HG03571 (cell line): Measurements from ENCODE around the gene UBA1.

Source experiments
- ATAC-seq: cut with Tn5 transposase; IDR thresholded peaks from one replicate; pipeline ENCODE4 v1.9.1; 2021; ENCODE audit not compliant: unreplicated experiment

UBA1 gene

DNA sequence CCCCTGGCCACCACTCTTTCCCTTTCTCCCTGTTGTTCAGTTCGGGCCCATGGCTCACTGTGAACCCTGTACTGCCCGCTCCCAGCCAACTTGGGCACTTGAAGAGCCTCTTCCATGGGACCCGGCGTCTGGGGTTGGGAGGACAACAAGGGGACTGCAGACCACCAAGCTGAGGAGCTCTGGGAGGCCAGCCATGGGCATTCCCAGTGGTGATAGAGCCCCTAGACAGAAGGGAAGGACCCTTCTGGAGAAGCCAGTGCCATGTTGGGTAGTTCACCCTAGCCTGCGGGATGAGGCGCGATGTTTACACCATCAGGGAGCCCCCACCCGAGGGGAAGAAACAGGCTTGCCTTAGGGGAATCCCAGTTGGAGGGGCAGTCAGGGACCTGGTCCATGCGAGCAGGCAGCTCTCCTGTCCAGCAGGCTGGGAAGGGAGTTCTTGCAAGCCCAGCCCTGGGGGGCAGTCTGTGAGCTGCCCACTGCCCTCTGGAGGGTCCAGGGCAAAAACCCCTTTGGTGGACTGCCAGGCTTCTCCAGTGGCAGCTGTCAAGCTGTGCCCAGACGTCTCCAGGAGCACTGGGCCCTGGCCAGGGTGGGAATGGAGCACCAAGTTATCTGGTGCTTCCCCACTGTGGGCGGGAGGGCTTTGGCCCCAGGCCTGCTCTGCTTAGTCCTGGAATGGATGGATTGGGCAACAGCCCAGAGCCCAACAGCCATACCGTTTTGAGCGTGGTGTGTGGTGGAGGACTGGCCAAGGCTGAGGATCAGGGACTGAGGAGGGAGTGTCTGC, 23.7 kb upstream of the UBA1 start:
- no peak for ATAC-seq

DNA sequence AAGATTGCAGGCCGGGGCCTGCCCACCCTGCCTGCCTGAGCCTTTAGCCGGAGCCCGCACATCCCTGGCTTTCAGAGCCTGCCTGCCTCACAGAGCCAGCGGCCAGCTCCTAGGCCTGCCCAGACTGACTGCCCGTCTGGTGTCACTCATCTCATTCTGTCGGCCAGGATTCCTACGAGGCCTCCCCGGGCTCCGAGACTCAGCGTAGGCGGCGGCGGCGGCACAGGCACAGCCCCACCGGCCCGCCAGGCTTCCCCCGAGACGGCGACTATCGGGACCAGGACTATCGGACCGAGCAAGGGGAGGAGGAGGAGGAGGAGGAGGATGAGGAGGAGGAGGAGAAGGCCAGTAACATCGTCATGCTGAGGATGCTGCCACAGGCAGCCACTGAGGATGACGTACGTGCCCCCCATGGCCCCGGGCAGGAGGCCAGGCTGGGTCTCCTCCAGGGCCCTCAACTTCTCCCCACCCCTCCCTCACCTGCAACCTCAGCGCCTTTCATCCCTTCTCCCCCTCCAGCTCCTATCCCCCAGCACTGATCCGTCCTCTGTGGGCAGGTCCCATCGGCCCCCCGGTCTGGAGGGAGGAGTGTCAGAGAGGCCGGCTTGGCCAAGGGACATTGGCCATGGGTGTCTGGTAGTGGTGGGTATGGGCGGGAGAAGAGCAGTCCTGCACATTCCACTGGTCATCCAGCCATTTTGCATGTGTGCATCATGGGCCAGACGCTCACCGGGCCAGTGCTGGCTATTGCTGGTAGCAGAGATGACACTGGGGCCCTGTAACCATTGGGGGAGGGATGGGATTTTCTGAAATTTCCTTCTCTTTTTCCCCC, 22.6 kb upstream of the UBA1 start:
- ATAC-seq = no peak

DNA sequence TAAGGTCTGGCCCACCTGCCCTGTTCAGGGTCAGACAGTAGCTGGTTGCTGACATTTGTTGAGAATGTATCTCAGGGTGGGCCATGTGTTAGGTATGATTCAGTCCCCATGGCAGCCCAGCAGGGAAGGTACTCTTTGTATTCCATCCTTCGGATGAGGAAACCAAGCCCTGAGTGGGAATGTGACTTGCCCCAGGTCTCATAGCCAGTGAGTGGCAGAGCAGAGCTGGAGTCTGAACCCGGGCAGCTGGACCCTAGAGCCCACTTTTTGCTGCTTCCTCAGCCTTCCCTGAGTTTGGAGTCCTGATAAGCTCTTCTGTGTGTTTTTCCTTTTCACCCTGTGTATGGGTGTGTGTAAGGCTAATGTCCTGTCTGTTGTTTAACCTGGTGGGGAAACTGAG, 21.6 kb upstream of the UBA1 start:
- no peak for ATAC-seq

DNA sequence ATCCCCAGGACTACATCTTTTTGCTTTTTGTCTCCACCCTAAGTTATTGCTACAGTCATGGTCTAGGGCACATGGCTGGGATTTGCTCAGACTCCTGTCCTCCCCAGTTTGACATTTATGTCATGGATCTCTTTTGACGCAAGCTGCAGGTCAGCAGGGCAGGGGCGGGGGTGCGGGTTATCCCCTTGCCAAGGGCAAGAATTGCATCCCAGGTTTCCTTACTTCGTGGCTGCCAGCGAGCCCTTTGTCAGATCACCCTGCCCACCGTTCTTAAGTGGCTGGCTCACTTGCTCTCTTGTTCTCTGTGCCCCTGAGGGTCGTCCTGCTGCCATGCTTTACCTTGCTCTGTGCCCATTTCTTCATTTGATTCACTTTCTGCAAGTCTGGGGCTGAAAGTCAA, 21.1 kb upstream of the UBA1 start:
- ATAC-seq = no peak

DNA sequence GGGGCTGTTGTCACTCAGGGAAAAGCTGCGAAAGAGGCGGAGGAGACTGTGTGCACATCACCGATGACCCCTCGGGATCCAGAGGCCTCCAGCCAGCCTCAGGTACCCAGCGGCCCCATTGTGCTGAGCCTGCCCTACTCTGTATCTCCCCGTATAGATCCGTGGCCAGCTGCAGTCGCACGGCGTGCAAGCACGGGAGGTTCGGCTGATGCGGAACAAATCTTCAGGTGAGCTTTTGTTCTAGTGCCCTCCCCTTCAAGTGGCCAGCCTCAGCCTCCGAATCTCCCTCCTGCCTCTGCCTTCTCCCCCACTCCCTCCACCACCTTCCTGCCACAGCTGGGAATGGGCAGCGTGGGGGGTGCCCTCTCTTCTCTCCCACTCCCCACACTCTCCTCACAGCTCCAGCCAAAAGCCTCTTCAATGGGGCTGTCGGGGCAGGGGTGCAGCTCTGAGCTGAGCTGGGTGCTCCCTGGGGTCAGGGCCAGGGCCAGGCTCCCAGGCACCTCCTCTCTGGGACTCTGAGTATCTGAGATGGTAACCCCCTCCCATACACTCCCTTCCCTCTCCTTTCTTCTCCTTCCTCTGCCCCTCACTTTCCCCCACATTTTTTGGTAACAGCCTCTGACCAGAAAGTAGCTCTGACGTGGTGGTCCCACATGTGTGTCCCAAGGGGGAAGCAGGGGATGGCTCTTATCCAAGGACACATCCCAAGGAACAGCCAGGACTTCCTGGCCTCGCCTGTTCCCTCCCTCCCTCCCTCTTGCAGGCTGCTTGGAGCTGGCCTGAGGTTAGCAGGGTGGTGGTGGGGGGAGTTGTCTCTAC, 20.4 kb upstream of the UBA1 start:
- ATAC-seq = no peak

DNA sequence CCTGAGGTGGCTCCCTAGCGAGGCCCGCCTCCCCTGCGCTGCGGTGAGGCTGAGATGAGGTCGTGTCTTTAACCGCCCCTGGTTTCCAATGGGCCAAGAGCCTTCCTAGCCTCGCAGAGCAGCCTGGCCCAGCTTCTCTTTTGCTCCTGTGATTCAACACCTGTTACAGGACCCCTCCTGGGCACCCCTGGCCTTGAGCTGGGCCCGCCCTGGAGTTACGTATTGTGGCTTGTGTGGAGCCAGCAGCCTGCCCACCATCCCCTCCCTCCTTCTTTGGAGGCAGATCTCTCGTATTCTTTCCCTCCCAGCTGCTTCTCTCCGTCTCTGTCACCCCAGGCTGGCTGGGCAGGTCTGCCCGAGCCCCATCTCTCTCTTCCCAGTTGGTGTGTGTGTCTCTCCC, 19.3 kb upstream of the UBA1 start:
- no peak for ATAC-seq

DNA sequence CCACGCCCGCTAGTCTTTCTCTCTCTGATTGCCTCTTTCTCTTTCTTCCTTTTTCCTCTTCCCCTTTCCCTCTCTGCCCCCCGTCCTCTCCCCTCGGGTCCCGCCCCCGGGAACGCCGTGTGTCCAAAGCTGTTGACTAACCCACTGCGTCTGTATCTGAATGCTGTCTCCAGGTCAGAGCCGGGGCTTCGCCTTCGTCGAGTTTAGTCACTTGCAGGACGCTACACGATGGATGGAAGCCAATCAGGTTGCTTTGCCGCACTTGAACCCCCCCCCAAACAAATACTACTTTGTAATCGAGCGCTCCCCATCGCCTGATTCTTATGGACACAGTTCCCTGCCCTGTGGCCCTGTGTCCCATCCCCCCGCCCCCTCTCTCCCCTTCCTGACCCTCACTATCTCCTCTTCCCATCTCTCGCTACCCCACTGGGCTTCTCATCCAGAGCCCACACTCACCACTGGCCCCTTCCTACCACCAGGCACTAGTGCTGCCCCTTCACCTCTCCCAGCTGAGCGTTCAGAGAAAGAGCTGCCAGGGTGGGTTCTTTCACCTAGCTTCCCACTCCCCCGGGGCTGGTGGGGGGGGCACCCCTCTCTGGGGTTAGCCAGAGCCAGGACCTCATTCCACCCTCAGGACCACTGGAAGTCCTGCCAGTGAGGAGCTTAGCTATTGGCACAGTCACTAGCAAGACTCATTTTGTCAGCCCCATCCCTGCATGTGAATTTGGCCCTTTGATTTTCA, 18.6 kb upstream of the UBA1 start:
- no peak for ATAC-seq

DNA sequence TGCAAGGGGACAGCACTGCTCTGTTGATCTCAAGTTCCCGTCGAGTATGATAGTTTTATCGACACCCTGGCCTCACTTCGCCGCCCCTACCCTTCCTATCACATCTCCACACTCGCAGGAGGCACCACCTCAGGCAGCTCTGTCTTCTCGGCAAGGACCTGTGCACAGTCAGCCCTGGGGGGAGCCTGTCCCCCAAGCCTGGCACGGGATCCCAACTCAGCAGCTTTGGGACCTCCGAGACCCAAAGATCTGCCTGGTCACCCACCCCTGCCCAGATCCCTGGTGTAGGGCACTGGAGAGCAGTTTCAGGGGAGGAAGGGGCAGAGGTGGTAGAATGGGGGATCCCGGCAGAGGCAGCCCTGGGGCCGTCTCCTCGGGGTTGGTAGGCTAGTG, 18.0 kb upstream of the UBA1 start:
- ATAC-seq = no peak

DNA sequence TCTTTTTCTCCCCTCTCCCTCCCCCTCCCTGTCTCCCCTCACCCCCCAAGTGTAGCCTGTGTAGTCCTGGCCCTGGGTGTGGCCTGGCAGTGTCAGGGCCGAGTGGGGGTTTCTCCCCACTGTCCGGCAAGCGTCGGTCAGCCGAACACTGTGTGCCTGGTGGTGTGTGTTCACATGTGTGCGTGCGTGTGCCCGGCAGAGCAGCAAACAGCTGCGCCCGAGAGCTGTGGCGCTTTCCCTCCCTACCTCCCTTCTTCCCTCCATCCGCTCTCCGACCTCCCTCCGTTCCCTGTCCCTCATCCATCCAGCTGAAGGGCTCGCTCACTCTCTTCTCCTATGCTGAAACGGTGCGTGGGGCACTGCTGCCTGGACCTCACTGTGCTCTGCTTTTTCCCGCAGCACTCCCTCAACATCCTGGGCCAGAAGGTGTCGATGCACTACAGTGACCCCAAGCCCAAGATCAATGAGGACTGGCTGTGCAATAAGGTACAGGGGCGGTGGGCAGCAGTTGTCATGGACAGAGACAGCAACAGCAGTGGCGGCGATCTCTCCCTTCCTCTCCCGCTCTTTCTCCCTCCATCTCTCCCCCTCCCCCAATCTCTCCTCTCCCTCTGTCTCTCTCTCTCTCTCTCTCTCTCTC, 17.4 kb upstream of the UBA1 start:
- no peak for ATAC-seq

DNA sequence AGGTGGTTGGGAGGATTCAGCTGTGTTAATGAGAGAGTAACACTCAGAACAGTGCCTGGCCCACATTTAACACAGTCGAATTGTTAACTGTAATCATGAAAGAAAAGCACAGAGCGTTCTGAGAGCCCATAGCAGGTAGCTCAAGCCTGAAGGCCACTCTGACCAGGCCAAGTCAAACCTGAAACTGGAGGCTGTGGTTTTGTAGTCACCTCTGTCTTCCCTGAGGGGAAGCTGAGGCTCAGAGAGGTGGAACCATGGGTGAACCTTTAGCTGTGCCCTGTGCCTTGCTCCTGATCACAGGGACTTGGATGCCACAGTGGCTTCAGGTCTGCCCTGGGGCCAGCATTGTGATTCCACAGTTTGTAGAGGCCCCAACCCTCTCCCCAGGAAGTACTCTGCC, 16.6 kb upstream of the UBA1 start:
- no peak for ATAC-seq

DNA sequence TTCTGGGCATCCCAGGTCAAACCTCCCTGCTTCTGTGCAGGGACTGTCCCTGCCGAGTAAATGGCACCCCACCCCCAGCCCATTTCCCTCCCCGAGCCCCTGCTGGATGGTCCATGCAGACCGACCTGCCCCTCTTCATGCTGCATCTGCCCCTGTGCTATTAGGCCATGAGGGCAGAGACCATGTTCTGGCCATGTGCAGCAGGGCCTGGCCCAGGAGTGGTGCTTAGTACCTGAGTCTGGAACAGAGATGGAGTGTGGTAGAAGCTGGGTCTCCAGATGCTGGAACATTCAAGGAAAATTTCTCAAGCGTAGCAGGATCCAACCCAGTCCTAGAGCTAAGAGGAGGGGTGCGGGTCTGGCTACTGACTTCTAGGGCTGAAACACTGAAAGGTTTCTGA, 15.3 kb upstream of the UBA1 start:
- ATAC-seq = no peak

DNA sequence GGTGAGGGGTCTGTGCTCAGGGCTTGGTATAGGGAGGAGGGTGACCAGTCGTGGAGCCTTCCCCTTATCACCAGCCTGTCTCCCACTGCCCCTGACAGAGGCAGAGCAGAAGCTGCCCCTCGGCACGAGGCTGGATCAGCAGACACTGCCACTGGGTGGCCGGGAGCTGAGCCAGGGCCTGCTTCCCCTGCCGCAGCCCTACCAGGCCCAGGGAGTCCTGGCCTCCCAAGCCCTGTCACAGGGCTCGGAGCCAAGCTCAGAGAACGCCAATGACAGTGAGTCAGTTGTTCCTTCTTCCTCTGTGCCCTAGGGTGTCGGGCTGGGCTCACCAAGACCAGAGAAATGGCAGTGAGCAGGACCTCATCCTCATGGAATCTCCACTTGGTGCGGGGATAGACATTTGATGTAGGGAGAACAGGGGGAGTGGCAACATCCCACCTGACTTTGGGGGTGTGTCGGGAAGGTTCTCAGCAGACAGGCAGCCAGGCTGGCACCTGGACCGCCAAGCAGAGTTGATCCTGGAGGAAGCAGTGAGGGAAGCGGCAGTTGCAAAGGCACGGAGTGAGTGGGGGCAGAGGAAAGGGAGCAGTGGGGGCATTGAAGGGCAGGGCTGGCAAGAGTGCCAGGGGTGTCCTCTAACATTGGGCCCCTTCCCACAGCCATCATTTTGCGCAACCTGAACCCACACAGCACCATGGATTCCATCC, 14.3 kb upstream of the UBA1 start:
- no peak for ATAC-seq

DNA sequence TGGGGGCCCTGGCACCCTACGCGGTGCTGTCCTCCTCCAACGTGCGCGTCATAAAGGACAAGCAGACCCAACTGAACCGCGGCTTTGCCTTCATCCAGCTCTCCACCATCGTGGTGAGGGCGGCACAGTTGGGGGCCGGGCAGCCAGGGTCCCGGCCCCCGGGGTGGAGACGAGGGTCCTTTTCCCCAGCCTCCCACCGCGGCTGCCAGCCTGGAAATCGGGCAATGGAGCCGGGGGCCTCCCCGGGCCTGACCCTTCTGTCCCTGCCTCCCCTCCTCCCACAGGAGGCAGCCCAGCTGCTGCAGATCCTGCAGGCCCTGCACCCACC, 13.7 kb upstream of the UBA1 start:
- ATAC-seq = no peak

DNA sequence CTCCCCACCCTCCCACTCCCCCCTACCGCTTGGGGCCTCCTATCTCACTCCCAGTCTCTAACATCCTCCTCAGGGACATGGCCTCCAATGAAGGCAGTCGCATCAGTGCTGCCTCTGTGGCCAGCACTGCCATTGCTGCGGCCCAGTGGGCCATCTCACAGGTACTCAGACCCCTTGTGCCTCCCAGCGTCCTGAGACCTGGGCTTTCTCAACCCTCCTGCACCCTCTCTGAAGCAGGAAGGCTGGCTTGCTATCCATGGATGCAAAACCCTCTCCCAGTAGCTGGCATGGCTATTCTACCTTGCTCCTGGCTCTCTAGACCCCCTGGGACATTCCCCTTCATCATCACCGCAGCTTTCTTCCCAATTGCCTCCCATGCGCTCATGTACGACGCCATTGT, 13.3 kb upstream of the UBA1 start:
- no peak for ATAC-seq

DNA sequence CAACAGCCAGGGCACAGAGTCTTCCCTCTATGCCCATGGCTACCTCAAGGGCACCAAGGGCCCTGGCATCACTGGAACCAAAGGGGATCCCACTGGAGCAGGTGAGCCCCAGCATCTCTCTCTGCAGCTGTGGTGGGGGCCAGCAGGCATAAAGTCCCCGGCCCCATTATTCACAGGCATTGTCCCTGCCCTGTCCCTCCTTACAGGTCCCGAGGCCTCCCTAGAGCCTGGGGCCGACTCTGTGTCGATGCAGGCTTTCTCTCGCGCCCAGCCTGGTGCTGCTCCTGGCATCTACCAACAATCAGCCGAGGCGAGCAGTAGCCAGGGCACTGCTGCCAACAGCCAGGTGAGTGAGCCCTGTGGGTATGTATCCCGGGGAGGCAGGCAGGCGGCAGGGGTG, 12.3 kb upstream of the UBA1 start:
- no peak for ATAC-seq

DNA sequence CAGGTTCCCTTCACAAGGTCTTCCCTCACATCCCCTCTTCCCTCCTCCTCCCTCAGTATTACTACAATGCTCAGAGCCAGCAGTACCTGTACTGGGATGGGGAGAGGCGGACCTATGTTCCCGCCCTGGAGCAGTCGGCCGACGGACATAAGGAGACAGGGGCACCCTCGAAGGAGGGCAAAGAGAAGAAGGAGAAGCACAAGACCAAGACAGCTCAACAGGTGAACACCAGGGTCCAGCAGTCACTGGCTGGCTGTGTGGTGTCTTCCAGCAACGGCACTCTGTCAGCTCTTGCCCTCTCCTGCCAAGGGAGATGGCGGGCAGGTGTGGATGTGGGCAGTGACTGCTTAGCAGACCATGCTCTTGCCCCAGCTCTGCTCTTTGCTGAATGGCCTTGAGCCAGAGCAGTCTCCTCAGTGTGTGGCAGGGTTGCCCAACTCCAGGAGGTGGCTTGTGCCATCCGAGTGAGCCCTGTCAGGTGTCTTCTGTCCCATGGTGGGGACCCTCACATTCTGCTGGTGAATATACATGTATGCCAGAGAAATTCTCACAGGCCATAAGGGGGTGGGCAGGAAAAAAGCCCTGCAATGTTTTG, 11.4 kb upstream of the UBA1 start:
- no peak for ATAC-seq

DNA sequence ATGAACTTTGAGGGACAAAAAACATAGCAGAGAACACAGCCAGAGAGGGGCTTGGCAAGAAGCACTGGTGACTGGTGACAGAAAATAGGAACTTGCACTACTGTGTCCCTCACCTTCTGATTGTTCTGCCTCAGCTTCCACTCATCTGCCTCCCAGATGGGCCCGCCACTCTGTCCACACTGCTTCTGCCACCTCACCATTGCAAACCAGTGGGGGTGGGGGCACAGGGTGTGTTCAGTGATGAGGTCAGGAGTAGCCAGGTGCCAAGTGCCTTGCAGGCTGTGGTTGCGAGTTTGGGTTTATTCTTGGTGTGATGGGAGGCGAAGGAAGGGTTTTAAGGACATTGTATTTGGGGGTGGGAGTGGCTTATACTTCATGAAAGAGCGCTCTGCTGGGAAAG, 9.1 kb upstream of the UBA1 start:
- ATAC-seq = no peak

DNA sequence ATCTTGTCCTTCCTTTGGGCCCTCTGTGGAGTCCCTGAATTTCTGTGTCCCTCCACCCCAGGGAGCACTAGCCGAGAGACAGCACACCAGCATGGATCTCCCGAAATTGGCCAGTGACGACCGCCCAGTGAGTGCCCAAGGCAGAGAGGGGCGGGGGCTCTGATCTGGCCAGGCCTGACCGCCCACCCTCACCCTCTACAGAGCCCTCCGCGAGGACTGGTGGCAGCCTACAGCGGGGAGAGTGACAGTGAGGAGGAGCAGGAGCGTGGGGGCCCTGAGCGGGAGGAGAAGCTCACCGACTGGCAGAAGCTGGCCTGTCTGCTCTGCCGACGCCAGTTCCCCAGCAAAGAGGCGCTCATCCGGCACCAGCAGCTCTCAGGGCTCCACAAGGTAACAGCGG, 8.4 kb upstream of the UBA1 start:
- no peak for ATAC-seq

DNA sequence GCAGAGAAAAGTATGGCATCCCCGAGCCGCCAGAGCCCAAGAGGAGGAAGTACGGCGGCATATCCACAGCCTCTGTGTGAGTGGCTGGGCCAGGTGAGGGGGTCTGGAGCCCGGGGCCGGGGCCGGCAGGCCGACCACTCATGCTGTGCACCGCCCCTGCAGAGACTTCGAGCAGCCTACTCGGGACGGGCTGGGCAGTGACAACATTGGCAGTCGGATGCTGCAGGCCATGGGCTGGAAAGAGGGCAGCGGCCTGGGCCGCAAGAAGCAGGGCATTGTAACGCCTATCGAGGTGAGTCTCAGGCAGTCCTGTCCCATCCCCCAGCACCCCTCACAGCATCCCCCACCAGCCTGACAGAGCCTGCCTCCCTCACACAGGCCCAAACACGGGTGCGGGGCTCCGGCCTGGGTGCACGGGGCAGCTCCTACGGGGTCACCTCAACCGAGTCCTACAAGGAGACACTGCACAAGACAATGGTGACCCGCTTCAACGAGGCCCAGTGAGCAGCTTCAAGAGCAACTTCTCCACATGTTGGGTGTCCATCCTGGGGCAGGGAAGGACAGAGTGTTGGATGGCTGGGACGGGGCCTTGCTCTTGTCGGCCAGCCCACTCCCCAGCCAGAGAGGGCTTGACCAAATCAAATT, 7.4 kb upstream of the UBA1 start:
- ATAC-seq = no peak
